GM12872 (cell line): Measurements from ENCODE around the gene MEGF10.

ENCODE experiments used
- CTCF ChIP-seq: IDR thresholded peaks from 3 replicates; pipeline ENCODE4 v1.5.1; 2011; ENCODE audit warnings: low read depth, mild to moderate bottlenecking, low read length, moderate library complexity; ENCODE audit not compliant: insufficient read depth

Gene MEGF10

GRCh38 chr5:127290019-127290945, at the start of gene MEGF10:
Gene MEGF10, plus strand, starts transcription at chr5:127290796. Its CDS starts 40,513 bp downstream, at chr5:127331309.
- peak; percentile 66 for TF ChIP-seq CTCF

GRCh38 chr5:127243011-127243410, 47.6 kb upstream of the MEGF10 start:
- TF ChIP-seq CTCF, result no peak

- TF ChIP-seq CTCF, result no peak
Observed at GRCh38 chr5:127254729-127255284, 35.8 kb upstream of the MEGF10 start.

GRCh38 chr5:127256886-127257597, 33.6 kb upstream of the MEGF10 start:
- TF ChIP-seq CTCF, result no peak

- TF ChIP-seq CTCF, result no peak
Observed at GRCh38 chr5:127260686-127261085, 29.9 kb upstream of the MEGF10 start.

- TF ChIP-seq CTCF, result no peak
Observed at GRCh38 chr5:127275641-127276193, 14.9 kb upstream of the MEGF10 start.
